HG03442 (cell line): ENCODE results near the gene SEMA3G.

ENCODE experiments used
- ATAC-seq: cut with Tn5 transposase; IDR thresholded peaks from one replicate; pipeline ENCODE4 v1.9.1; 2021; ENCODE audit warnings: mild to moderate bottlenecking, moderate library complexity; ENCODE audit not compliant: unreplicated experiment

SEMA3G gene

GRCh38 chr3:52397676-52398399 lies 47.1 kb downstream of the SEMA3G start:
- no peak for ATAC-seq

DNA sequence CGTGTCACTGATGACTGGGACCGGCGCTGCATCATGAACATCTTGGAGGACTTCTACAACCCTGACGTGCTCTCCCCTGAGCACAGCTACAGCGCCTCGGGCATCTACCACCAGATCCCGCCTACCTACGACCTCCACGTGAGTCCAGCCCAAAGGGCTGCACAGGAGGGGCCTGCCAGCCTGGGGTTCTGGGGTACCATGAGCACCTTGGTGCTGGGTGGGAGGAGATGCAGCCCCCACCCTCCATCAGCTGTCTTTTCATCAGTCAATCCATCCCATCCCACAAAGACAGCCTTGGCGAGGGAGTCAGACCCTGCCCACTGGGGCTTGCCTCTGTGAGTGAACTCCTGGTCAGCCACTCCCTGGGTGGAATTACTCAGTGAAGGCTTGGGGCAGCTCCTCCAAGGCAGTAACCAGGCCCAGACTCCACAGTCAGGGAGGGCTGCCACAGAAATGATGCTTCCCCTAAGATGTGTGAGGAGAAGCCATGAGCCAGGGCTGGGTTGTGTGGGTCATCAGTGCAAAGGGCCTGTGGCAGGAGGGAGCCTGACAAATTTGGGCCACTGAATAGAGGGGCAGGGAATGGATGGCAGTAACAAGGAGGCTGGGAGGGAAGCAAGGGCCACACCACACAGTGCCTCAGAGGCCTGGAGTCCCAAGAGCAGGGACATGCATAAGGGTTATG lies 47.9 kb downstream of the SEMA3G start:
- no peak for ATAC-seq

- no peak for ATAC-seq
Measured at GRCh38 chr3:52396011-52396906, 48.6 kb downstream of the SEMA3G start.

DNA sequence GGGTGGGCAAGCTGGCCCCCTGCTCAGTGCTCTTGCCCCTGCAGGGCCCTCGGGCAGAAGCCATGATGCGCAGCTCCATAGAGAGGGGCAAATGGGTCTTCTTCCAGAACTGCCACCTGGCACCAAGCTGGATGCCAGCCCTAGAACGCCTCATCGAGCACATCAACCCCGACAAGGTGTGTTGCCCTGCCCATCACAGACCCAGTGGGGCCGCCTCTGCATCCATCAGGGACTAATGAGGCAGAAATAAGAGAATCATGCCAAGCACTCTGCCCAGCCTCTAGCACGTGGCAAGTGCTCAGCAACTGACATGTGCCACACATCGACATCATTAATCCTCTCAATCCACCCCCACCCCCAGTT lies 49.4 kb downstream of the SEMA3G start:
- ATAC-seq, result no peak

GRCh38 chr3:52394751-52395502 lies 50.0 kb downstream of the SEMA3G start:
- ATAC-seq, result no peak

GRCh38 chr3:52393959-52394670 lies 50.8 kb downstream of the SEMA3G start:
- no peak for ATAC-seq

GRCh38 chr3:52393131-52393807 lies 51.6 kb downstream of the SEMA3G start:
- ATAC-seq, result no peak

- ATAC-seq, result no peak
Measured at GRCh38 chr3:52392216-52392930, 52.5 kb downstream of the SEMA3G start.

DNA sequence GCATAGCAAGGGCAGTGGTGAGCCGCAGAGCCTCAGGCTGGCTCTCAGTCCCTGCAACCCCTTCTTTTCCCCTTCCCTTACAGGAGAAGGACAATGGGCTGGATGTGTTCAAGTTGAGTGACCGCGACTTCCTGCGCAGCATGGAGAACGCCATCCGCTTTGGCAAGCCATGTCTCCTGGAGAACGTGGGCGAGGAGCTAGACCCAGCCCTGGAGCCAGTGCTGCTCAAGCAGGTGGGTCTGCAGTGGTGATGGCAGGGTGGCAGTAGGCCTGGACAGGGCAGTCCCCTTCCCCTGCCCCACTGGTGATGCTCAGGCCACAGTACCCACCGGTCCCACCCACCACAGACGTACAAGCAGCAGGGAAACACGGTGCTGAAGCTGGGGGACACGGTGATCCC lies 53.8 kb downstream of the SEMA3G start:
- no peak for ATAC-seq

- ATAC-seq, result no peak
Measured at GRCh38 chr3:52388933-52389332, 56.0 kb downstream of the SEMA3G start.

- no peak for ATAC-seq
Measured at GRCh38 chr3:52388348-52388821, 56.5 kb downstream of the SEMA3G start.

- no peak for ATAC-seq
Measured at GRCh38 chr3:52387481-52387880, 57.4 kb downstream of the SEMA3G start.

DNA sequence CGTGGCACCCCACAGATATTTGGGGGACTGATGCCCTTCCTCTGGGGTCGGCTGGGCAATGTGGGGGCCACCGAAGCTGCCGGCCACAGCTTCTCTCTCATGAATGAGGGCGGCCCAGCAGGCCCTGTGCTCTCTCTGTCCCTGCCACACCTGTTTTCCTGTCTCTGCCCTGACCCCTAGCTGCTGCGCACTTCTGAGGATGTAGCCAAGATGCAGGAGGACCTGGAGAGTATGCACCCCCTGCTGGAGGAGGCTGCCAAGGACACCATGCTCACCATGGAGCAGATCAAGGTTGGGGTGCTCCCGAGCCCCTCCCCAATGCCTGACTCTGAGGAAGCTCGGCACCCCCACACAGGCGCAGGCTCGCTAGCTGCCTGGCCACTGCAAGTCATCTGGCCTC lies 59.7 kb downstream of the SEMA3G start:
- ATAC-seq, result no peak

GRCh38 chr3:52384019-52384761 lies 60.7 kb downstream of the SEMA3G start:
- ATAC-seq, result no peak

- no peak for ATAC-seq
Measured at GRCh38 chr3:52383446-52383845, 61.5 kb downstream of the SEMA3G start.
